HG03159 (cell line): ENCODE measurements around the gene UGT1A10.
"Not testable (repeated sequence)": the region's sequence is repeated elsewhere in the genome, so short reads cannot be mapped to it uniquely, and the experiment has no call there.

ENCODE experiments used
- ATAC-seq: cut with Tn5 transposase; IDR thresholded peaks from one replicate; pipeline ENCODE4 v1.9.1; 2021; ENCODE audit warnings: mild to moderate bottlenecking, moderate library complexity; ENCODE audit not compliant: unreplicated experiment

UGT1A10 gene

GRCh38 chr2:233636306-233636705, at the start of gene UGT1A10:
TSS of gene UGT1A10 (plus strand) at chr2:233636448. CDS start at chr2:233636523, 75 bp downstream.
- ATAC-seq = not testable (repeated sequence)

DNA sequence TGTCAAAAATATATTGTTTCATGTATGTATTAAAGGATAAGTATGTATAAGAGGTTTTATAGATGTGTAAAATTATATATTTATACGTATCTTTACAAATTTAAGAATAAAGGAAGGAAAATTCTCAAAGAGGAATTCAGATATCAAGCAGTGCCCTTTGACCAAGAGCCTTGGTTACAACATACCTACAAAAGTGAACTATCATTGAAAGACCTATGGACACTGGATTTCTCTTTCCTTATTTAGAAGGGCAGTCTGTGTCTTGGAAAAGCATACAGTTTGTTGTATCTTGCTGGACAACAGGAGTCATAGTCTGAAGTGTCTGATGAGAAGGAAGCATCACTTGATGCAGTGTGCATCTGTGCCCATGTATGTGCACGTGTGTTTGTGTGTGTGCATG, 47.8 kb upstream of the UGT1A10 start:
- no peak for ATAC-seq

DNA sequence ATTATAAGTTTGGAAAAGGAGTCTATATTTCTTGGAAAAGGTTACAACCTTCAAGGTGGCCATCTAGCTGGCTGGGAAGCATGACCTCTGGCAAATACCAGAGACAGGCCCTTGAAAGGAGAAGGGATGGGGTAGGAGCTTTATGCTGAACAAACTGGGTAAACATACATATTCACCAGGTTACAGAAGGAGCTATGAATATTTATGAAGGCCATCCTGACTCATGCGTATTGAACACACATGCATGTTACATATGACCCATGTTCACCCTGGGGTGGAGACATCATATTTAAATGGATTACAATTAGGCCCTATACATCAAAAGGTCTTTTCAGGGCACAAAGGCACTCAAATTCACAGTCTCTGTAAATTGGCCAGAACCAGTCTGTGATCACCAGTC, 43.5 kb upstream of the UGT1A10 start:
- ATAC-seq = not testable (repeated sequence)

DNA sequence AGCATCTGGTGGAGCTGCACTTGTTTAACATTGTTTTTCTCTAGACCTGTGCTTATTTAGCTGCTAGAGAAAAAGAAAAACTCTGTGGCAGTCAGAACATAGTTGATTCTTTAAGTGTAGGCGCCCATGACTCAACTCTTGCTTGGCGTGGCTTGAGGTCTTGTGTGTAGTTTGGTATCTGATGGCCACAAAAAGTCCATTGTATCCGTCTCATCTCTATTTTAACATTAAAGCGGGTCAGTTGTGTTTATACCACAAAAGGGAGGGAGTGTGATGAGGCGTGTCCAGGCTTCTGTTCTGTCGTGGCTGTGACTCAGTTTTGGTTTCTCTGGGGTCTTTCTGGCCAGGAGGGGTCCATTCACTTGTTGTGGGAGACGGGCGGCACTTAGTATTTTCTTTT, 43.0 kb upstream of the UGT1A10 start:
- no peak for ATAC-seq

GRCh38 chr2:233597522-233597921, 38.7 kb upstream of the UGT1A10 start:
- ATAC-seq = no peak

- no peak for ATAC-seq
These were observed 37.3 kb upstream of the UGT1A10 start for GRCh38 chr2:233598952-233599351.

GRCh38 chr2:233600386-233600785, 35.9 kb upstream of the UGT1A10 start:
- ATAC-seq = no peak

GRCh38 chr2:233602076-233602475, 34.2 kb upstream of the UGT1A10 start:
- ATAC-seq = no peak

DNA sequence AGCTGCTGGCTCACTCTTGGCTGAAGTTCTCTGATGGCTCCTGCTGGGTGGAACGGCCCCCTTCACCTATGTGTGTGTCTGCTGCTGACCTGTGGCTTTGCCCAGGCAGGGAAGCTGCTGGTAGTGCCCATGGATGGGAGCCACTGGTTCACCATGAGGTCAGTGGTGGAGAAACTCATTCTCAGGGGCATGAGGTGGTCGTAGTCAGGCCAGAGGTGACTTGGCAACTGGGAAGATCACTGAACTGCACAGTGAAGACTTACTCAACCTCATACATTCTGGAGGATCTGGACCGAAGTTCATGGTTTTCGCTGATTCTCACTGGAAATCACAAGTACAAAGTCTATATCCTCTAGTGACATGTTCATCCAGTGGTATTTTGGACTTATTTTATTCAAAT, 32.7 kb upstream of the UGT1A10 start:
- no peak for ATAC-seq

DNA sequence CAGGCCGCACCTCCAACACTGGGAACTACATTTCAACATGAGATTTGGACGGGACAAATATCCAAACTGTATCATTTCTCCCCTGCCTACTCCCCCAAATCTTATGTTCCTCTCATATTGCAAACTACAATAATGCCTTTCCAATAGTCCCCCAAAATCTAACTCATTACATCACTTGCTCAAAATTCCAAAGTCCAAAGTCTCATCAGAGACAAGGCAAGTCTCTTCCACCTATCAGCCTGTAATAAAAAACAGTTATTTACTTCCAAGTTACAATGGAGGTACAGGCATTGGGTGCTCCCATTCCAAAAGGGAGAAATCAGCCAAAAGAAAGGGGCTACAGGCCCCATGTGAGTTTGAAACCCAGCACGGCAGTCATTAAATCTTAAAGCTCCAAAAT, 31.4 kb upstream of the UGT1A10 start:
- ATAC-seq = no peak

- no peak for ATAC-seq
These were observed 30.6 kb upstream of the UGT1A10 start for GRCh38 chr2:233605680-233606079.

DNA sequence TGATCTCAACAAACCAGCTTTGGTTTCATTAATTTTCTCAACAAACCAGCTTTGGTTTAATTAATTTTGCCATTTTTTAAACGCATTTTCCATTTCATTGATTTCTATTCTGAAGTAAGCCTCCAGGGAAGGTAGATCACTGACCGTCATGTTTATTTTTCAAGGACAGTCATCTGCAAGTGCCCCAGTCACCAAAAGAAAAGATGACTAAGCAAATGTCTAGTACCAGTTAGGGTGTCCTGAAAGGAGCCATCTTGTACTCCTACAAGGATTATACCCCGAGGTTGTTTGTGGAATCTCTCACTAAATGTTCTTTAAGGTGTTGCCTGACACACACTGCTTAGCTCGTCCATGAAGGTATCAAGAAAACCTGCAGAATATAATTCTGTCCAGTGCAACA, 25.0 kb upstream of the UGT1A10 start:
- no peak for ATAC-seq

GRCh38 chr2:233617476-233617875, 18.8 kb upstream of the UGT1A10 start, which contains the start of gene UGT1A8:
TSS of gene UGT1A8 (plus strand) at chr2:233617633. CDS start at chr2:233617708, 75 bp downstream.
- not testable (repeated sequence) for ATAC-seq

- ATAC-seq = no peak
These were observed 16.0 kb upstream of the UGT1A10 start for GRCh38 chr2:233620204-233620603.

DNA sequence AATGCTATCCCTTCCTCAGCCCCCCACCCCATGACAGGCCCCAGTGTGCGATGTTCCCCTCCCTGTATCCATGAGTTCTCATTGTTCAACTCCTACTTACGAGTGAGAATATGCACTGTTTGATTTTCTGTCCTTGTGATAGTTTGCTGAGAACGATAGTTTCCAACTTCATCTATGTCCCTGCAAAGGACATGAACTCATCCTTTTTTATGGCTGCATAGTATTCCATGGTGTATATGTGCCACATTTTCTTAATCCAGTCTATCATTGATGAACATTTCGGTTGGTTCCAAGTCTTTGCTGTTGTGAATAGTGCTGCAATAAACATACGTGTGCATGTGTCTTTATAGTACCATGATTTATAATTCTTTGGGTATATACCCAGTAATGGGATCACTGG, 14.4 kb upstream of the UGT1A10 start:
- ATAC-seq = not testable (repeated sequence)

DNA sequence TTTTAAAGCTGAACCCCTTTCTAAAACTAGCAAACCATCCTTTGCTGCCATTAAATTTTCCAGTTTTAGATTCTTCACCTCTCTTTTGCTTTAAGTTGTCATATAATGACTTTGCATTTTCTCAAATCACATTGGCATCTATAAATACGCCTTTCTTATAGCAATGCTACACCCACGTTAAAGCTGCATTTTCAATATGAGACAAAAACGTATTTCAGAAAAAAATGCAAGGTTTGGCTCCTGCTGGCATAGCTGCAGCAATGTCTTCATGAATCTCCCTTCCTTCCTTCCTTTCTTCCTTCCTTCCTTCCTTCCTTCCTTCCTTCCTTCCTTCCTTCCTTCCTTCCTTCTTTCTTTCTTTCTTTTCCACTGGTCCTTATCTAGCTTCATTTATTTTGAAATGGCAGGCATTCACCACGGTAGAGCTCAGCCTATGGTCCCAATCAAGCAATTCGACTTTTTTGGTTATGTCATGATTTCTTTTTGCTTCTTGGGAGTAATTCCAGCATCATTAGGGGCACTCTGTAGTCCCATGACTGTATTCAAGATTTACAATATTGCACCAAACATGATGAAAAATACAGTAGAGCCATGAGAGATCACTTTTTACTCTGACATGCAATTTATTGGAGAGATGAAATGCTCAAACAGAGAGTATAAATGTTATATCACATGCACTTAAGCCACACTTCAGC, 8.8 kb upstream of the UGT1A10 start:
- ATAC-seq = no peak

- ATAC-seq = no peak
These were observed 2.6 kb downstream of the UGT1A10 start for GRCh38 chr2:233638836-233639235.

GRCh38 chr2:233639860-233640259, 3.6 kb downstream of the UGT1A10 start:
- no peak for ATAC-seq

- no peak for ATAC-seq
These were observed 6.9 kb downstream of the UGT1A10 start for GRCh38 chr2:233643128-233643527.

- ATAC-seq = not testable (repeated sequence)
These were observed 9.8 kb downstream of the UGT1A10 start for GRCh38 chr2:233646033-233646432.

GRCh38 chr2:233650981-233651380, 14.7 kb downstream of the UGT1A10 start:
- ATAC-seq = no peak

DNA sequence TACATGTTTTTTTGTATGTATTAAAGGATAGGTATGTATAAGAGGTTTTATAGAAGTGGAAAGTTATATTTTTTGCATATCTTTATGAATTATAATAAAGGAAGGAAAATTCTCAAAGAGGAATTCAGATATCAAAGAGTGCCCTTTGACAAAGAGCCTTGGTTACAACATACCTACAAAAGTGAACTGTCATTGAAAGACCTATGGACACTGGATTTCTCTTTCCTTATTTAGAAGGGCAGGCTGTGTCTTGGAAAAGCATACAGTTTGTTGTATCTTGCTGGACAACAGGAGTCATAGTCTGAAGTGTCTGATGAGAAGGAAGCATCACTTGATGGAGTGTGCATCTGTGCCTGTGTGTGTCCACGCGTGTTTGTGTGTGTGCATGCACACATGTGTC, 15.2 kb downstream of the UGT1A10 start:
- no peak for ATAC-seq

DNA sequence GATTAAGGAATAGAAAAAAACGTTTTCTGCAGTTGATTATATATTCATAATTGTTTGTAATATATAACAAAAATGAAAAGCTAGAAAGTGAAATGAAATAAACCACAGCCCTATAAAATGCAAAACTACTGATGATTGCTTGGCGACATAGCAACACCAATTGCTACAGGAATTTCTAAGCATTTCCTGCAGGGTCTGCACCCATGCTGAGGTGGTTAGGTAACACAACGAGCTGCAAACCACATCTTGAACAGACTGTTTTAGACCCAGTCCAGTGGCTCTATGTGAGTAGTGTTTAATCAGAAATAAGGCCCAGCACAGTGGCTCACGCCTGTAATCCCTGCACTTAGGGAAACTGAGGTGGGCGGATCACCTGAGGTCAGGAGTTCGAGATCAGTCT, 18.3 kb downstream of the UGT1A10 start:
- no peak for ATAC-seq
